ENCODE data around the gene ST3GAL2.

The ST3GAL2 gene

DNA sequence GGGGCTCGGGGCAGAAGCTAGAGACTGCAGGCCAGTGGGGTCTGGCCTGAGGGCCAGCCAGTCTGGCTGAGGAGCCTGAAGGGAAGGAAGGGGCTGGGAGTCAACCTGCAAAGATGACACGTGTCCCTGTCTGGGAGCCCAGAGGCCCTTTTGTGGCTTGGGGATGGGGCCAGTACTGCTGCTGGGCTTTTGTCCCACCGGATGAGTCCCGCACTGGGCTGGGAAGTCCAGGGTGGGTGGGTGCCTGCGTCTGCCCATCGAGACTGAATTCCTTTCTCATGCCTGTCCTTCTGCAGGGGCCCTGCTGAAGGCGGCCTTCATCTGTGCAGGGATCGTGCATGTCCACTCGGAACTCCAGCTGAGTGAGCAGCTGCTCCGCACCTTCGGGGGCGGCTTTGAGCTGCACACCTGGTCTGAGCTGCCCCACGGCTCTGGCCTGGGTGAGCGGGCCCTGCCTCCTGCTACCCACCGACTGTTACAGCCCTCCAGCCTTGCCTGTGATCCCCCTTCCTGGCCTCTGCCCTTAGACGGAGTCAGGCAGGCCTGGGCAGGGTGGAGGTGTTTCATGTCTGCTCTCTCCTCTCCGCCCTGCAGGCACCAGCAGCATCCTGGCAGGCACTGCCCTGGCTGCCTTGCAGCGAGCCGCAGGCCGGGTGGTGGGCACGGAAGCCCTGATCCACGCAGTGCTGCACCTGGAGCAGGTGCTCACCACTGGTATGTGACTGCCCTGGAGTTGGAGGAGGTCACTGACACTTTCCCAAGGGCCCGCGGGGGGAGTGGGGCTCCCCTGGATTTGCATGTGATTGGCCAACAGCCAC, 36.4 kb upstream of the ST3GAL2 start:
- H3K4me3 ChIP-seq (ENCODE audit: low read depth in 1 of 2, low read length in 2 of 2): no peak overlapping the region
- no peaks in the 10 kb centered on the region for H3K27me3 ChIP-seq (ENCODE audit: control insufficient read depth in 1 of 2, insufficient read depth in 2 of 2, low read length in 2 of 2)
- H3K4me1 ChIP-seq (ENCODE audit: control insufficient read depth in 1 of 2, insufficient read depth in 2 of 2, low read length in 2 of 2): peaks cover 7 to 8% of the 10 kb centered on the region in 2 donors

GRCh38 chr16:70474320-70475053, 35.6 kb upstream of the ST3GAL2 start:
- H3K4me1 ChIP-seq (ENCODE audit: control insufficient read depth in 1 of 2, insufficient read depth in 2 of 2, low read length in 2 of 2): peaks cover 6 to 8% of the 10 kb centered on the region in 2 donors
- H3K27ac ChIP-seq (ENCODE audit: low read depth, low read length): no peak overlapping the region
- H3K36me3 ChIP-seq (ENCODE audit: control insufficient read depth in 1 of 2, insufficient read depth in 2 of 2, low read length in 2 of 2): peaks cover 15 to 61% of the 10 kb centered on the region in 2 donors
- H3K9ac ChIP-seq (ENCODE audit: low read depth in 1 of 2, low read length in 2 of 2): no peak overlapping the region
- no peaks in the 10 kb centered on the region for H3K27me3 ChIP-seq (ENCODE audit: control insufficient read depth in 1 of 2, insufficient read depth in 2 of 2, low read length in 2 of 2)
- H3K9me3 ChIP-seq (ENCODE audit: control insufficient read depth in 1 of 2, low read length in 2 of 2): no peaks in the 10 kb centered on the region
- H3K4me3 ChIP-seq (ENCODE audit: low read depth in 1 of 2, low read length in 2 of 2): no peak overlapping the region

More for the DNA sequence above, 36.4 kb upstream of the ST3GAL2 start:
- Histone ChIP-seq H3K9me3 (ENCODE audit: control insufficient read depth in 1 of 2, low read length in 2 of 2) (no peaks in the 10 kb centered on the region), H3K9ac (ENCODE audit: low read depth in 1 of 2, low read length in 2 of 2) (no peak overlapping the region), H3K27ac (ENCODE audit: low read depth, low read length) (no peak overlapping the region), H3K36me3 (ENCODE audit: control insufficient read depth in 1 of 2, insufficient read depth in 2 of 2, low read length in 2 of 2) (peaks cover 14 to 65% of the 10 kb centered on the region in 2 donors)

GRCh38 chr16:70473446-70474319, 34.8 kb upstream of the ST3GAL2 start:
- no peak overlapping the region for H3K4me3 ChIP-seq (ENCODE audit: low read depth in 1 of 2, low read length in 2 of 2)
- no peaks in the 10 kb centered on the region for H3K27me3 ChIP-seq (ENCODE audit: control insufficient read depth in 1 of 2, insufficient read depth in 2 of 2, low read length in 2 of 2)
- H3K27ac ChIP-seq (ENCODE audit: low read depth, low read length): no peak overlapping the region
- H3K9me3 ChIP-seq (ENCODE audit: control insufficient read depth in 1 of 2, low read length in 2 of 2): no peaks in the 10 kb centered on the region
- H3K36me3 ChIP-seq (ENCODE audit: control insufficient read depth in 1 of 2, insufficient read depth in 2 of 2, low read length in 2 of 2): peaks cover 15 to 53% of the 10 kb centered on the region in 2 donors
- peaks cover 6 to 8% of the 10 kb centered on the region in 2 donors for H3K4me1 ChIP-seq (ENCODE audit: control insufficient read depth in 1 of 2, insufficient read depth in 2 of 2, low read length in 2 of 2)
- no peak overlapping the region for H3K9ac ChIP-seq (ENCODE audit: low read depth in 1 of 2, low read length in 2 of 2)

DNA sequence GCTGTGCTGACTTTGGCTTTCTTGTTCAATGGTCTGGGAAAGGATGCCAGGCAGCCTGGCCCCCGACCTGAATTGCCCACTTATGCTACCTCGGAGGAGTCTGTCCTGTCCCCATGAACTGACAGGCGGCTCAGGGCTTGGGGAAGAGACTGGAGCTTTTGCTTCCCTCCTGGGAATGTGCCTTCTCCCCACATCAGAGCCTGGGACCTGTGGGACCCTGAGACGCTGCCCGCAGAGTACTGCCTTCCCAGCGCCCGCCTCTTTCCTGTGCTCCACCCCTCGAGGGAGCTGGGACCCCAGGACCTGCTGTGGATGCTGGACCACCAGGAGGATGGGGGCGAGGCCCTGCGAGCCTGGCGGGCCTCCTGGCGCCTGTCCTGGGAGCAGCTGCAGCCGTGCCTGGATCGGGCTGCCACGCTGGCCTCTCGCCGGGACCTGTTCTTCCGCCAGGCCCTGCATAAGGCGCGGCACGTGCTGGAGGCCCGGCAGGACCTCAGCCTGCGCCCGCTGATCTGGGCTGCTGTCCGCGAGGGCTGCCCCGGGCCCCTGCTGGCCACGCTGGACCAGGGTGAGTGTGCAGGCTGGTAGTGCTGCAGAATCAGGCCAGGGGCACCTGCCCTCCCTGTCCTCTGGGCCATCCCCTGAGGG, 34.0 kb upstream of the ST3GAL2 start:
- Histone ChIP-seq H3K27ac (ENCODE audit: low read depth, low read length) (no peak overlapping the region), H3K9ac (ENCODE audit: low read depth in 1 of 2, low read length in 2 of 2) (no peak overlapping the region), H3K4me3 (ENCODE audit: low read depth in 1 of 2, low read length in 2 of 2) (no peak overlapping the region), H3K4me1 (ENCODE audit: control insufficient read depth in 1 of 2, insufficient read depth in 2 of 2, low read length in 2 of 2) (peaks cover 6 to 8% of the 10 kb centered on the region in 2 donors), H3K36me3 (ENCODE audit: control insufficient read depth in 1 of 2, insufficient read depth in 2 of 2, low read length in 2 of 2) (peaks cover 15 to 47% of the 10 kb centered on the region in 2 donors), H3K9me3 (ENCODE audit: control insufficient read depth in 1 of 2, low read length in 2 of 2) (no peaks in the 10 kb centered on the region), H3K27me3 (ENCODE audit: control insufficient read depth in 1 of 2, insufficient read depth in 2 of 2, low read length in 2 of 2) (no peaks in the 10 kb centered on the region)

DNA sequence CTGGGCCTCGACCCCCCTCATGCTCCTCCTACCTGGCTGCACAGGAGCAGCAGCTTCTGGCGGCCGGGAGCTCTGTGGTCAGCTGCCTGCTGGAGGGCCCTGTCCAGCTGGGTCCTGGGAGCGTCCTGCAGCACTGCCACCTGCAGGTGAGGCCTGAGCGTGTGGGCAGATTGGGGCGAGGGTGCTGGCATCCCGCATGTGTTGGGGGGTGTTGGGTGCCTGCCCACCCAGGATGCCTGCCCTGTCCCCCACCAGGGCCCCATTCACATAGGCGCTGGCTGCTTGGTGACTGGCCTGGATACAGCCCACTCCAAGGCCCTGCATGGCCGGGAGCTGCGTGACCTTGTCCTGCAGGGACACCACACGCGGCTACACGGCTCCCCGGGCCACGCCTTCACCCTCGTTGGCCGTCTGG, 32.0 kb upstream of the ST3GAL2 start:
- no peak overlapping the region for H3K27ac ChIP-seq (ENCODE audit: low read depth, low read length)
- H3K36me3 ChIP-seq (ENCODE audit: control insufficient read depth in 1 of 2, insufficient read depth in 2 of 2, low read length in 2 of 2): peaks cover 15 to 59% of the 10 kb centered on the region in 2 donors
- H3K4me1 ChIP-seq (ENCODE audit: control insufficient read depth in 1 of 2, insufficient read depth in 2 of 2, low read length in 2 of 2): no peaks in the 10 kb centered on the region
- H3K9me3 ChIP-seq (ENCODE audit: control insufficient read depth in 1 of 2, low read length in 2 of 2): no peaks in the 10 kb centered on the region
- H3K27me3 ChIP-seq (ENCODE audit: control insufficient read depth in 1 of 2, insufficient read depth in 2 of 2, low read length in 2 of 2): no peaks in the 10 kb centered on the region
- no peak overlapping the region for H3K4me3 ChIP-seq (ENCODE audit: low read depth in 1 of 2, low read length in 2 of 2)
- no peak overlapping the region for H3K9ac ChIP-seq (ENCODE audit: low read depth in 1 of 2, low read length in 2 of 2)

DNA sequence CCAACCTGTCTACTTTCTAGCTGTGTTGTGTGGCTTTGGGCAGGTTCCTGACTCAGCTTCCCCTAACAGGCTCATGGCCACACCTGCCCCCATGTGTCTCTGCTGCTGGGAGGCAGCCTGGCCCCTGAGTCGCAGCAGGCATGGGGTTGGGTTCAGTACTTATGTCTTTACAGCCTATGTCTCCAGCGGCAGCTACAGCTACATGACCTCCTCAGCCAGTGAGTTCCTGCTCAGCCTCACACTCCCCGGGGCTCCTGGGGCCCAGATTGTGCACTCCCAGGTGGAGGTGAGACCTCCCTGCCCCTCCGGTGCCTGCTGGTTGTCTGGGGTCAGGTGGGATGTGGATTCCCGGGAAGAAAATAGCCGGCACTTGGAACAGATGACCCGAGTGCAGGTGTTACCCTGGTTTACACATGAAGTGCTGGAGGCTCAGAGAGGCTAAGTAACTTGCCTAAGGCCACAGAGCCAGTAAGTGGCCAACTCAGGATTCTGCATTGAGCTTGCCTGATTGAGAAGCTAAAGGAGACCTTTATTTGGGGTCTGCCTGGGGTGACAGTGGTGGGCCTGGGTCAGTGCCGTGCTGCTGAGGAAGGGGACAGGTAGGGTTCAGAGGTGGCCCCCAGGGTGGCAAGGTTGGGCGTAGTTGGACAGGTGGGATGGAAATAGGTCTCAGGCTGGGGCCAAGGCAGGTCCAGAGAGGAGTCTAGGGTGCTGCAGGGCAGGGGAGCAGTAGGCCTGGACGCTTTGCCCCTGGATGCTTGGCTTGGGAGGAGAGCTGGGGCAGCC, 31.4 kb upstream of the ST3GAL2 start:
- Histone ChIP-seq H3K27ac (ENCODE audit: low read depth, low read length) (no peak overlapping the region), H3K9ac (ENCODE audit: low read depth in 1 of 2, low read length in 2 of 2) (no peak overlapping the region), H3K27me3 (ENCODE audit: control insufficient read depth in 1 of 2, insufficient read depth in 2 of 2, low read length in 2 of 2) (no peaks in the 10 kb centered on the region), H3K9me3 (ENCODE audit: control insufficient read depth in 1 of 2, low read length in 2 of 2) (no peaks in the 10 kb centered on the region), H3K36me3 (ENCODE audit: control insufficient read depth in 1 of 2, insufficient read depth in 2 of 2, low read length in 2 of 2) (peaks cover 15 to 59% of the 10 kb centered on the region in 2 donors), H3K4me1 (ENCODE audit: control insufficient read depth in 1 of 2, insufficient read depth in 2 of 2, low read length in 2 of 2) (no peaks in the 10 kb centered on the region), H3K4me3 (ENCODE audit: low read depth in 1 of 2, low read length in 2 of 2) (no peak overlapping the region)

DNA sequence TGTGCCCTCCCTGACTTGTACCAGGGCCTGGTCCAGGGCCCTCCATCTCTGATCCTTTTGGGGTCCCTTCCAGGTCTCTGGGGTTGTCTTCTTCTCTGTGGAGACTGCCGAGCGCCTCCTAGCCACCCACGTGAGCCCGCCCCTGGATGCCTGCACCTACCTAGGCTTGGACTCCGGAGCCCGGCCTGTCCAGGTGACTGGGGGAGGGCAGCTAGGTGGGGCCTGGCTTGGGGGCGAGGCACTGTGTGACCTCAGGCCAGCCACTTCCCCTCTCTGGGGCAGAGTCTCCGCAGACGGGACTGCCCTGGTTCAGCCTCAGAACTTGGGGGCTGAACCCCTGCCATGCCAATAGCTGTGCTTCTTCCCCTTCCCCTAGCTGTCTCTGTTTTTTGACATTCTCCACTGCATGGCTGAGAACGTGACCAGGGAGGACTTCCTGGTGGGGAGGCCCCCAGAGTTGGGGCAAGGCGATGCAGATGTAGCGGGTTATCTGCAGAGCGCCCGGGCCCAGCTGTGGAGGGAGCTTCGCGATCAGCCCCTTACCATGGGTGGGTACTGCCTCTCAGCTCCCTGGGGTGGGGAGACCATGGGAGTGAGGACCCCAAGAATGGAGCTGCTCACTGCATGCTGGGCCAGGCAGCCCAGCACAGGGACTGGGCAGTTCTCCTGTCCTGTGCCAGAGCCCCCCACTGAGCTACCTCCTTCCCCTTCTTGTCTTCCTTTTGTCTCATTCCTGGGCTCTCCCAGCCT, 30.1 kb upstream of the ST3GAL2 start:
- Histone ChIP-seq H3K4me1 (ENCODE audit: control insufficient read depth in 1 of 2, insufficient read depth in 2 of 2, low read length in 2 of 2) (no peaks in the 10 kb centered on the region), H3K27me3 (ENCODE audit: control insufficient read depth in 1 of 2, insufficient read depth in 2 of 2, low read length in 2 of 2) (no peaks in the 10 kb centered on the region), H3K9ac (ENCODE audit: low read depth in 1 of 2, low read length in 2 of 2) (no peak overlapping the region), H3K36me3 (ENCODE audit: control insufficient read depth in 1 of 2, insufficient read depth in 2 of 2, low read length in 2 of 2) (peaks cover 15 to 55% of the 10 kb centered on the region in 2 donors), H3K4me3 (ENCODE audit: low read depth in 1 of 2, low read length in 2 of 2) (no peak overlapping the region), H3K27ac (ENCODE audit: low read depth, low read length) (no peak overlapping the region), H3K9me3 (ENCODE audit: control insufficient read depth in 1 of 2, low read length in 2 of 2) (no peaks in the 10 kb centered on the region)

- H3K9ac ChIP-seq (ENCODE audit: low read depth in 1 of 2, low read length in 2 of 2): no peak overlapping the region
- peaks cover 10 to 51% of the 10 kb centered on the region in 2 donors for H3K36me3 ChIP-seq (ENCODE audit: control insufficient read depth in 1 of 2, insufficient read depth in 2 of 2, low read length in 2 of 2)
- H3K27ac ChIP-seq (ENCODE audit: low read depth, low read length): no peak overlapping the region
- H3K27me3 ChIP-seq (ENCODE audit: control insufficient read depth in 1 of 2, insufficient read depth in 2 of 2, low read length in 2 of 2): no peaks in the 10 kb centered on the region
- no peaks in the 10 kb centered on the region for H3K4me1 ChIP-seq (ENCODE audit: control insufficient read depth in 1 of 2, insufficient read depth in 2 of 2, low read length in 2 of 2)
- H3K4me3 ChIP-seq (ENCODE audit: low read depth in 1 of 2, low read length in 2 of 2): no peak overlapping the region
- no peaks in the 10 kb centered on the region for H3K9me3 ChIP-seq (ENCODE audit: control insufficient read depth in 1 of 2, low read length in 2 of 2)
Observed at GRCh38 chr16:70467608-70468007, 28.7 kb upstream of the ST3GAL2 start.

Data from duodenal mucosa (tissue), 2 donors.